GM12875 (cell line): ENCODE measurements around the gene CHIC2.
"Not testable (repeated sequence)": the region's sequence is repeated elsewhere in the genome, so short reads cannot be mapped to it uniquely, and the experiment has no call there.

Experiments
- H3K4me3 ChIP-seq: one replicate; pipeline ENCODE4 v1.5.1; 2011; ENCODE audit warnings: low read depth, low read length, control low read depth
- TF ChIP-seq, protein P1 (sequence below): IDR thresholded peaks from 2 replicates; pipeline ENCODE4 v1.5.1; 2011; ENCODE audit warnings: low read depth, mild to moderate bottlenecking, control low read depth, inconsistent platforms, low read length, moderate library complexity, borderline replicate concordance; ENCODE audit not compliant: insufficient read depth

Gene CHIC2

GRCh38 chr4:54041100-54041499, 23.3 kb downstream of the CHIC2 start:
- TF ChIP-seq, protein P1, sequence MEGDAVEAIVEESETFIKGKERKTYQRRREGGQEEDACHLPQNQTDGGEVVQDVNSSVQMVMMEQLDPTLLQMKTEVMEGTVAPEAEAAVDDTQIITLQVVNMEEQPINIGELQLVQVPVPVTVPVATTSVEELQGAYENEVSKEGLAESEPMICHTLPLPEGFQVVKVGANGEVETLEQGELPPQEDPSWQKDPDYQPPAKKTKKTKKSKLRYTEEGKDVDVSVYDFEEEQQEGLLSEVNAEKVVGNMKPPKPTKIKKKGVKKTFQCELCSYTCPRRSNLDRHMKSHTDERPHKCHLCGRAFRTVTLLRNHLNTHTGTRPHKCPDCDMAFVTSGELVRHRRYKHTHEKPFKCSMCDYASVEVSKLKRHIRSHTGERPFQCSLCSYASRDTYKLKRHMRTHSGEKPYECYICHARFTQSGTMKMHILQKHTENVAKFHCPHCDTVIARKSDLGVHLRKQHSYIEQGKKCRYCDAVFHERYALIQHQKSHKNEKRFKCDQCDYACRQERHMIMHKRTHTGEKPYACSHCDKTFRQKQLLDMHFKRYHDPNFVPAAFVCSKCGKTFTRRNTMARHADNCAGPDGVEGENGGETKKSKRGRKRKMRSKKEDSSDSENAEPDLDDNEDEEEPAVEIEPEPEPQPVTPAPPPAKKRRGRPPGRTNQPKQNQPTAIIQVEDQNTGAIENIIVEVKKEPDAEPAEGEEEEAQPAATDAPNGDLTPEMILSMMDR, result no peak
- no peak overlapping the region for H3K4me3 ChIP-seq

GRCh38 chr4:54038056-54038455, 26.3 kb downstream of the CHIC2 start:
- TF ChIP-seq, protein P1, result no peak
- no peak overlapping the region for H3K4me3 ChIP-seq

DNA sequence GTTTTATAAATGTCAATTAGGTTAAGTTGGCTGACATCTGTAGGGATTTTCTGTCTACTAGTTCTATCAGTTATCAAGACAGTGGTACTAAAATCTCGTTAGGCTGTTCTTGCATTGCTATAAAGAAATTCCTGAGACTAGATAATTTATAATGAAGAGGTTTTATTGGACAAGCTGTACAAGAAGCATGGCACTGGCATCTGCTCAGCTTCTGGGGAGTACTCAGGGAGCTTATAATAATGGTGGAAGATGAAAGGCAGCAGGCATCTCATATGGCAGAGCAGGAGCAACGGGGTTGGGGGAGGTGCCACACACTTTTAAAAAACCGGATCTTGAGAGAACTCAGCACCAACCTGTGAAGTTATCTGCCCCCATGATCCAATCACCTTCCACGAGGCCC, 28.2 kb downstream of the CHIC2 start:
- TF ChIP-seq, protein P1, result no peak

GRCh38 chr4:54032558-54033135, 31.8 kb downstream of the CHIC2 start:
- TF ChIP-seq, protein P1, result no peak
- no peak overlapping the region for H3K4me3 ChIP-seq

More for the DNA sequence above, 28.2 kb downstream of the CHIC2 start:
- no peak overlapping the region for H3K4me3 ChIP-seq

DNA sequence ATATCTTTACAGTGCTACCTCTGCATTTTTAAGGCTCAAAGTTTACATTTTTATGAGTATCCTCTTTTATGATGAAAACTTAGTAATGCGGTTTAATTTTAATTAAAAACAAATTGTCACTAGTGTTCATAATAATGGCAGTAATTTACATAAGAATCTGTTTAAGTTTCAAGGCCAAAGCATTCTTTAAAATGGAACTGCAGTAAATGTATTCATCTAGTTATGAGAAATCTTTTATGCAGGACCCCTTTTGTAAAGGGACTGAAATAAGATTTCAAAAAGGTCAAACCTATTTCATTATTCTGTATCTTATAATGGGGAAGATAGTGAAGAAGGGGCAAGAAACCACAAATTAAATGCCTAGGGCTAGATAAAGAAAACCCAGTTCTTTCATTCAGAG, 37.1 kb downstream of the CHIC2 start:
- TF ChIP-seq, protein P1, result no peak
- no peak overlapping the region for H3K4me3 ChIP-seq

DNA sequence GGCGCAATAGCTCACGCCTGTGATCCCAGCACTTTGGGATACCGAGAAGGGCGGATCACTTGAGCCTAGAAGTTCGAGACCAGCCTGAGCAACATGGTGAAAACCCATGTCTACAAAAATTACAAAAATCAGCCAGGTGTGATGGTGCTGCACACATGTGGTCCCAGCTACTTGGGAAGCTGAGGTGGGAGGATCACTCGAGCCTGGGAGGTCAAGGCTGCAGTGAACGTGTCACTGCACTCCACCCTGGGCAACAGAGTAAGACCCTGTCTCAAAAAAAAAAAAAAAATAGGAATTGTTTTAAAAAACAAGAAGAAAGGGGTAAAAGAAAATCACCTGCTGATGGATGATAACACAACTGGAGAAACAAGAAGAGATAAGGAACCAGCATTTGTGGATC, 38.8 kb downstream of the CHIC2 start:
- TF ChIP-seq, protein P1, result no peak
- no peak overlapping the region for H3K4me3 ChIP-seq

DNA sequence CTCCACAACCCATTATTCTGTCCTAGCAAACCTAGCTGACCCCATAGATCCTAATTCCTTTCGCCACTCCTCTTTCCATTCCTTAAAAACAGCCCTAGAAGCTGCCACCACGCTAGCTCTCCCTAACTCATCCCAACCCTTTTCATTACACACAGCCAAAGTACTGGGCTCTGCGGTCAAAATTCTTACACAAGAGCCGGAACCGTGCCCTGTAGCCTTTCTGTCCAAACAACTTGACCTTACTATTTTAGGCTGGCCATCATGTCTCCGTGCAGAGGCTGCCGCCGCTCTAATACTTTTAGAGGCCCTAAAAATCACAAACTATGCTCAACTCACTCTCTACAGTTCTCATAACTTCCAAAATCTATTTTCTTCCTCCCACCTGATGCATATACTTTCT, 41.4 kb downstream of the CHIC2 start:
- not testable (repeated sequence) for H3K4me3 ChIP-seq

DNA sequence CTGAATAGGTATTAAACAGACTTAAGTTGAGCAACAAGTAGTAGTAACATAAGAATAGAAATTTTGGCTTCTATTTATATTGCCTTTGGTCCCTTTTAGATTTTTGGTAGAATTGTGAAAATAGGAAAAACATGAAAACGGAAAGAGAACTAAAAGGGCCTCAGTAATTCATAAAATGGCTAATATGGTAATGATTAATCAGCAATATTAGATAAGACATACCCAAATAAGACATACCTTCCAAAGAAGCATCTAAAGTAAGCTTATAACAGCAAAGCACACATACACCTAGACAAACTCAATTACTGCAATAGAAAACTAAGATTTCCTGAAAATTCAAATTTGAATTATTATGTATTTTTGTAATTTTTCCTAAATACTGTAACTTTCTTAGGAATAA, 46.4 kb downstream of the CHIC2 start:
- TF ChIP-seq, protein P1, result no peak

More for the DNA sequence above, 46.4 kb downstream of the CHIC2 start:
- H3K4me3 ChIP-seq, result no peak overlapping the region
